ENCODE results near the gene USP9X.
A peak's percentile ranks its signal among the peaks of the same experiment; 100 is the strongest.
"Not testable (repeated sequence)": the region's sequence is repeated elsewhere in the genome, so short reads cannot be mapped to it uniquely, and the experiment has no call there.

USP9X gene

GRCh38 chrX:41153957-41154356 lies 68.7 kb downstream of the USP9X start:
- DNase-seq: no peak
- TF ChIP-seq GATA1 (IDR thresholded peaks at IDR 0.05; ENCODE audit: low read depth, low read length): no peak
- TF ChIP-seq POLR2A (IDR thresholded peaks at IDR 0.05; ENCODE audit: low read length): no peak

GRCh38 chrX:41164449-41164848 lies 79.2 kb downstream of the USP9X start:
- no peak for DNase-seq
- TF ChIP-seq GATA1 (IDR thresholded peaks at IDR 0.05; ENCODE audit: low read depth, low read length) (no peak), POLR2A (IDR thresholded peaks at IDR 0.05; ENCODE audit: low read length) (no peak)

- DNase-seq: no peak
- TF ChIP-seq POLR2A (IDR thresholded peaks at IDR 0.05; ENCODE audit: low read length) (no peak), GATA1 (IDR thresholded peaks at IDR 0.05; ENCODE audit: low read depth, low read length) (no peak)
These were observed 82.6 kb downstream of the USP9X start for GRCh38 chrX:41167888-41168287.

- TF ChIP-seq POLR2A (IDR thresholded peaks at IDR 0.05; ENCODE audit: low read length): no peak
- TF ChIP-seq GATA1 (IDR thresholded peaks at IDR 0.05; ENCODE audit: low read depth, low read length): no peak
- no peak for DNase-seq
These were observed 91.0 kb downstream of the USP9X start for GRCh38 chrX:41176263-41176662.

- TF ChIP-seq POLR2A (IDR thresholded peaks at IDR 0.05; ENCODE audit: low read length) (no peak), GATA1 (IDR thresholded peaks at IDR 0.05; ENCODE audit: low read depth, low read length) (no peak)
- no peak for DNase-seq
These were observed 92.1 kb downstream of the USP9X start for GRCh38 chrX:41177297-41177696.

GRCh38 chrX:41178201-41178600 lies 93.0 kb downstream of the USP9X start:
- TF ChIP-seq POLR2A (IDR thresholded peaks at IDR 0.05; ENCODE audit: low read length): no peak
- TF ChIP-seq GATA1 (IDR thresholded peaks at IDR 0.05; ENCODE audit: low read depth, low read length): no peak
- DNase-seq: no peak

GRCh38 chrX:41180194-41180908 lies 95.1 kb downstream of the USP9X start:
- DNase-seq: peak; percentile 54 to 65
- TF ChIP-seq POLR2A (IDR thresholded peaks at IDR 0.05; ENCODE audit: low read length): no peak
- TF ChIP-seq GATA1 (IDR thresholded peaks at IDR 0.05; ENCODE audit: low read depth, low read length): no peak

GRCh38 chrX:41184312-41184711 lies 99.1 kb downstream of the USP9X start:
- DNase-seq: no peak
- TF ChIP-seq POLR2A (IDR thresholded peaks at IDR 0.05; ENCODE audit: low read length) (no peak), GATA1 (IDR thresholded peaks at IDR 0.05; ENCODE audit: low read depth, low read length) (no peak)

- not testable (repeated sequence) for DNase-seq
These were observed 101.7 kb downstream of the USP9X start for GRCh38 chrX:41186946-41187345.

GRCh38 chrX:41189156-41189555 lies 103.9 kb downstream of the USP9X start:
- TF ChIP-seq POLR2A (IDR thresholded peaks at IDR 0.05; ENCODE audit: low read length) (no peak), GATA1 (IDR thresholded peaks at IDR 0.05; ENCODE audit: low read depth, low read length) (no peak)

GRCh38 chrX:41192880-41193279 lies 107.6 kb downstream of the USP9X start:
- DNase-seq: no peak
- TF ChIP-seq POLR2A (IDR thresholded peaks at IDR 0.05; ENCODE audit: low read length): no peak
- no peak for TF ChIP-seq GATA1 (IDR thresholded peaks at IDR 0.05; ENCODE audit: low read depth, low read length)

More at GRCh38 chrX:41189156-41189555, 103.9 kb downstream of the USP9X start:
- no peak for DNase-seq

GRCh38 chrX:41198410-41198809 lies 113.2 kb downstream of the USP9X start:
- DNase-seq: no peak
- no peak for TF ChIP-seq GATA1 (IDR thresholded peaks at IDR 0.05; ENCODE audit: low read depth, low read length)
- no peak for TF ChIP-seq POLR2A (IDR thresholded peaks at IDR 0.05; ENCODE audit: low read length)

- TF ChIP-seq POLR2A (IDR thresholded peaks at IDR 0.05; ENCODE audit: low read length): no peak
- no peak for DNase-seq
These were observed 115.5 kb downstream of the USP9X start for GRCh38 chrX:41200785-41201184.

- no peak for DNase-seq
- TF ChIP-seq POLR2A (IDR thresholded peaks at IDR 0.05; ENCODE audit: low read length) (no peak), GATA1 (IDR thresholded peaks at IDR 0.05; ENCODE audit: low read depth, low read length) (no peak)
These were observed 124.6 kb downstream of the USP9X start for GRCh38 chrX:41209853-41210252.

GRCh38 chrX:41224605-41225004 lies 139.4 kb downstream of the USP9X start:
- TF ChIP-seq POLR2A (IDR thresholded peaks at IDR 0.05; ENCODE audit: low read length) (no peak), GATA1 (IDR thresholded peaks at IDR 0.05; ENCODE audit: low read depth, low read length) (no peak)
- DNase-seq: no peak

GRCh38 chrX:41233988-41234387 lies 148.7 kb downstream of the USP9X start:
- TF ChIP-seq GATA1 (IDR thresholded peaks at IDR 0.05; ENCODE audit: low read depth, low read length) (no peak), POLR2A (IDR thresholded peaks at IDR 0.05; ENCODE audit: low read length) (no peak)
- no peak for DNase-seq

- DNase-seq: not testable (repeated sequence)
These were observed 149.2 kb downstream of the USP9X start for GRCh38 chrX:41234471-41234870.

All from erythroblast (primary cell).